Measurements from ENCODE around the gene TRIM56.
"Not testable (repeated sequence)": the region's sequence is repeated elsewhere in the genome, so short reads cannot be mapped to it uniquely, and the experiment has no call there.

TRIM56 gene

DNA sequence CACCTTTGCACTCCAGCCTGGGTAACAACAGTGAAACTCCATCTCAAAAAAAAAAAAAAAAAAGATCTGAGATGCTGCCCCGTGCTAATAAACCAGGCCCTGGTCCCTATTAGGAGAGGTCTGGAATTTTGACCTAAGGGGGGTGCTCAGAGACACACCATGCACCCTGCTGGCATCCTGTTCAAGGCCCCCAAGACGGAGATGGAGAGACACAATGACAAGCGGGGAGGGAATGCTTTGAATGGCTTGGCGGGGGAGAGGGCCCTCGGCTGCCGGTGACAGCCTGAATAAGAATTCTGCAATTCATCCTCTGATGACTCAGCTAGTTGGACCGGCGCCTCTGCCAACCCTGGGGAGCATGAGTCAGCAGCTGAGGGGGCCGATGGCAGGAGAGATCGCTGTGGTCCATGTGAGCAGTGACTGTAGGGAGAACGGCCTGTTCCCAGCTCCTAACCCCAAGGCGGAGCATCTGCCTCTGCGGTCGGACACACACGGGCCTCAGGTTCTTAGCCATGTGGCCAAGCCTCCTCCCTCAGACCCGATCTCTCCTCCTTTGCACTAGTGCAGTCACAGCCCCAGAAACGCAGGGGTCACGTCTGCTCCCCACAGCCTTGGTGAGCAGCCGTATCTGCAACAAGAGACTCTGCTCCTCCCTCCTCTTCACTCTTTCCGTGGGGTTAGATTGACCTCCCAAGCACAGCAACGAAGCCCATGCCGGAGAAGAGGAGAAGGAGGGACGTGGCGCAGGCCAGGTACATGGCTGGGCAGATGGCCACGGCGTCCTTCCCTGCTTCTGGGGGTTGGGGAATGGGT, 14.9 kb downstream of the TRIM56 start:
- CTCF ChIA-PET, result no interaction called here
- peak; percentile 96 for DNase-seq (ENCODE audit: low spot score)
- TF ChIP-seq CTCF (conservative IDR thresholded peaks at IDR 0.05; ENCODE audit: low read depth), result no peak
- POLR2A ChIA-PET (ENCODE audit: low non-redundant PET), result interaction anchor here (0.7 kb wide), 1 partner anchor 441 kb away, joined by 9 read pairs; no protein-coding TSS in a partner anchor
- H3K27ac ChIP-seq, result peak overlapping the region; percentile 87

DNA sequence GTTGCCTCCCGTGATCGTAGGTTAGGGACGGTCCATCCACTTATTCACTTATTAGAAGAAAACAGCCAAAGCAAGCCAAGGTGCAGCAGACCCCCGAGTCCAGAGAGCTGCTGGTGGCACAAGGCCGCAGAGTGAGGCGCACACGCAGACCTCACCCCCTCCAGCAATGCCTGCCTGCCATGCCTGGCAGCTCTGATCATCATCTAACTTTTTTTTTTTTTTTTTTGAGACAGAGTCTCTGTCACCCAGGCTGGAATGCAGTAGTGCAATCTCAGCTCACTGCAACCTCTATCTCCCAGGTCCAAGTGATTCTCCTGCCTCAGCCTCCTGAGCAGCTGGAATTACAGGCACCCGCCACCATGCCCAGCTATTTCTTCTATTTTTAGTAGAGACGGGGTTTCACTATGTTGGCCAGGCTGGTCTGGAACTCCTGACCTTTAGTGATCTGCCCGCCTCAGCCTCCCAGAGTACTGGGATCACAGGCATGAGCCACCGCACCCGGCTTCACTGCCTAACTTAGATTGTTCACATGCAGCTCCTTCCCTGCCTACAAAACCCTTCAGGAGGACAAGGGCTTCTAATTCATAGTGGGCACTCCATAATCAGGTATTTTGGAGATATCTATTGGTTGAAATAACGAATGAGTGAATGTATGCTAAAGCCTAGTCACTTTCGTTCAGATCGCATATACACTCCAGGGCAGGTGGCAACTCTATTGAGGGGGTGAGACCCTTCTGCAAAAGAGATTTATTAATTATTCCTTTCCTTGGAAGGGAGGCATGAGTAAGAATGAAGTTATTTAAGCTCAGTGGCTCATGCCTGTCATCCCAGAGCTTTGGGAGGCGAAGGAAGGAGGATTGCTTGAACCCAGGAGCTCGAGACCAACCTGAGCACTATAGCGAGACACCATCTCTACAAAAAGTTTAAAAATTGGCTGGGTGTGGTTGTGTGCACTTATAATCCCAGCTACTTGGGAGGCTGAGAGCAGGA, 15.9 kb downstream of the TRIM56 start:
- ChIA-PET CTCF (interaction anchor here (0.6 kb wide), 2 partner anchors 43 to 247 kb away, joined by 3 to 4 read pairs; no protein-coding TSS in a partner anchor), POLR2A (ENCODE audit: low non-redundant PET) (no interaction called here)
- H3K27ac ChIP-seq, result peak overlapping the region; percentile 87
- TF ChIP-seq CTCF (conservative IDR thresholded peaks at IDR 0.05; ENCODE audit: low read depth), result no peak
- no peak for DNase-seq (ENCODE audit: low spot score)

- ChIA-PET CTCF (interaction anchor here (0.6 kb wide), 2 partner anchors 42 to 248 kb away, joined by 3 to 4 read pairs; no protein-coding TSS in a partner anchor), POLR2A (ENCODE audit: low non-redundant PET) (no interaction called here)
- DNase-seq (ENCODE audit: low spot score), result no peak
- no peak for TF ChIP-seq CTCF (conservative IDR thresholded peaks at IDR 0.05; ENCODE audit: low read depth)
- H3K27ac ChIP-seq, result peak overlapping the region; percentile 51
Measured at GRCh38 chr7:101102026-101102425, 16.7 kb downstream of the TRIM56 start.

GRCh38 chr7:101103701-101104100, 18.4 kb downstream of the TRIM56 start:
- peak overlapping the region; percentile 51 for H3K27ac ChIP-seq
- POLR2A ChIA-PET (ENCODE audit: low non-redundant PET); CTCF ChIA-PET; DNase-seq (ENCODE audit: low spot score): not testable (repeated sequence)

- CTCF ChIA-PET, result no interaction called here
- DNase-seq (ENCODE audit: low spot score), result no peak
- no peak for TF ChIP-seq CTCF (conservative IDR thresholded peaks at IDR 0.05; ENCODE audit: low read depth)
- POLR2A ChIA-PET (ENCODE audit: low non-redundant PET), result no interaction called here
- H3K27ac ChIP-seq, result peak overlapping the region; percentile 51
Measured at GRCh38 chr7:101104193-101104713, 19.0 kb downstream of the TRIM56 start.

GRCh38 chr7:101104799-101105198, 19.5 kb downstream of the TRIM56 start:
- CTCF ChIA-PET, result interaction anchor here (0.6 kb wide), 1 partner anchor 20 kb away, joined by 3 read pairs; no protein-coding TSS in a partner anchor
- POLR2A ChIA-PET (ENCODE audit: low non-redundant PET), result no interaction called here
- TF ChIP-seq CTCF (conservative IDR thresholded peaks at IDR 0.05; ENCODE audit: low read depth), result no peak
- H3K27ac ChIP-seq, result peak overlapping the region; percentile 51
- no peak for DNase-seq (ENCODE audit: low spot score)

DNA sequence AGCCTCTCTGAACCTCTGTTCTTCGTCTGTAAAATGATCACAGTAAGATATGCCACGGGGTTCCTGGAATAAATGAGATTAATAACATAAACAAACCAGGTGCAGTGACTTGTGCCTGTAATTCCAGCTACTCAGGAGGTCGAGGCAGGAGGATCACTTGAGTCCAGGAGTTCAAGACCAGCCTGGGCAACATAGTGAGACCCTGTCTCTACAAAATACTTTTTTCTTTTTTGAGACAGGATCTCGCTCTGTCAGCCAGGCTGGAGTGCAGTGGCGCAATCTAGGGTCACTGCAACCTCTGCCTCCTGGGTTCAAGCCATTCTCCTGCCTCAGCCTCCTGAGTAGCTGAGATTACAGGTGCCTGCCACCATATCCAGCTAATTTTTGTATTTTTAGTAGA, 20.0 kb downstream of the TRIM56 start:
- DNase-seq (ENCODE audit: low spot score); POLR2A ChIA-PET (ENCODE audit: low non-redundant PET): not testable (repeated sequence)
- H3K27ac ChIP-seq, result peak overlapping the region; percentile 51
- CTCF ChIA-PET, result interaction anchor here (0.6 kb wide), 1 partner anchor 20 kb away, joined by 3 read pairs; no protein-coding TSS in a partner anchor
